ENCODE results near the gene PTGS1. TPM values are rescaled to one million over a fixed set of nuclear protein-coding genes. Genes with fewer than 3 reads are reported as not detected.

Gene PTGS1
- total and polyA plus RNA-seq, 2 donors (not counting 1 experiment from before 2014, with no cell fraction given) = 9.5 to 15.3 TPM

- Mint-ChIP-seq H3K27ac (no peak overlapping the region), H3K27me3 (no peaks in the 10 kb centered on the region), H3K4me3 (no peak overlapping the region), H3K4me1 (peaks cover 27% of the 10 kb centered on the region), H3K9me3 (ENCODE audit: insufficient read depth) (no peaks in the 10 kb centered on the region)
- Histone ChIP-seq H3K27me3 (replicated peaks in 1 of 4; ENCODE audit: control extremely low read depth in 1 of 4, control insufficient read depth in 3 of 4, insufficient read depth in 4 of 4, low read length in 3 of 4) (no peaks in the 10 kb centered on the region), H3K27ac (ENCODE audit: low read length in 2 of 2) (no peak overlapping the region), H3K36me3 (replicated peaks in 1 of 2; ENCODE audit: control extremely low read depth in 1 of 2, control insufficient read depth in 1 of 2, extremely low read depth in 1 of 2, insufficient read depth in 2 of 2, low read length in 1 of 2) (peaks cover 0 to 8% of the 10 kb centered on the region in 2 experiments), H3K4me3 (ENCODE audit: control extremely low read depth in 1 of 5, extremely low read depth in 1 of 5, insufficient read depth in 1 of 5, low read depth in 2 of 5, low read length in 4 of 5) (no peak overlapping the region), H3K4me1 (ENCODE audit: control insufficient read depth in 2 of 2, insufficient read depth in 2 of 2, low read length in 2 of 2) (peaks cover 24 to 26% of the 10 kb centered on the region in 2 donors), H2AFZ (ENCODE audit: insufficient read depth, low read depth, low read length, poor library complexity, severe bottlenecking) (no peak overlapping the region), H3K9ac (ENCODE audit: low read length) (no peak overlapping the region), H3K4me2 (replicated peaks; ENCODE audit: low read depth, low read length, poor library complexity, severe bottlenecking) (no peak overlapping the region), H4K20me1 (ENCODE audit: control insufficient read depth, insufficient read depth, low read length, poor library complexity, severe bottlenecking) (no peaks in the 10 kb centered on the region), H3K79me2 (ENCODE audit: control insufficient read depth, insufficient read depth, low read length) (no peaks in the 10 kb centered on the region), H3K9me3 (ENCODE audit: control extremely low read depth in 1 of 3, control insufficient read depth in 2 of 3, insufficient read depth in 1 of 3, low read length in 2 of 3) (no peaks in the 10 kb centered on the region)
- ChIA-PET POLR2A (no interaction called here), CTCF (interaction anchor here (1.1 kb wide), 1 partner anchor 294 kb away, joined by 3 read pairs; no protein-coding TSS in a partner anchor)
- DNase-seq = no peak
- WGBS (ENCODE audit: insufficient coverage) = 83% methylated on average over 8 of the region's 8 CpGs
- ATAC-seq (ENCODE audit: low read depth) = no peak
- no peak for TF ChIP-seq EZH2 (IDR thresholded peaks at IDR 0.05; ENCODE audit: borderline replicate concordance, insufficient read depth, low read depth, low read length, poor library complexity, severe bottlenecking)
- TF ChIP-seq, protein P1, sequence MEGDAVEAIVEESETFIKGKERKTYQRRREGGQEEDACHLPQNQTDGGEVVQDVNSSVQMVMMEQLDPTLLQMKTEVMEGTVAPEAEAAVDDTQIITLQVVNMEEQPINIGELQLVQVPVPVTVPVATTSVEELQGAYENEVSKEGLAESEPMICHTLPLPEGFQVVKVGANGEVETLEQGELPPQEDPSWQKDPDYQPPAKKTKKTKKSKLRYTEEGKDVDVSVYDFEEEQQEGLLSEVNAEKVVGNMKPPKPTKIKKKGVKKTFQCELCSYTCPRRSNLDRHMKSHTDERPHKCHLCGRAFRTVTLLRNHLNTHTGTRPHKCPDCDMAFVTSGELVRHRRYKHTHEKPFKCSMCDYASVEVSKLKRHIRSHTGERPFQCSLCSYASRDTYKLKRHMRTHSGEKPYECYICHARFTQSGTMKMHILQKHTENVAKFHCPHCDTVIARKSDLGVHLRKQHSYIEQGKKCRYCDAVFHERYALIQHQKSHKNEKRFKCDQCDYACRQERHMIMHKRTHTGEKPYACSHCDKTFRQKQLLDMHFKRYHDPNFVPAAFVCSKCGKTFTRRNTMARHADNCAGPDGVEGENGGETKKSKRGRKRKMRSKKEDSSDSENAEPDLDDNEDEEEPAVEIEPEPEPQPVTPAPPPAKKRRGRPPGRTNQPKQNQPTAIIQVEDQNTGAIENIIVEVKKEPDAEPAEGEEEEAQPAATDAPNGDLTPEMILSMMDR (IDR thresholded peaks at IDR 0.05) = no peak
- intact Hi-C loops (cut with micrococcal nuclease) = loop anchor here (5.0 kb wide), 1 partner anchor 59 kb away; no protein-coding TSS in a partner anchor
Measured at GRCh38 chr9:122393284-122393983, 22.6 kb downstream of the PTGS1 start.
